NCI-H2107 treated with DMSO at 0.1 percent for 48 hours (cell line): ENCODE results near the gene RNF215.
"Not testable (repeated sequence)": the region's sequence is repeated elsewhere in the genome, so short reads cannot be mapped to it uniquely, and the experiment has no call there.

Source experiments
- DNase-seq: peaks from one replicate; lab custom pipeline; 2025; ENCODE audit not compliant: unreplicated experiment; lab: John Stamatoyannopoulos, UW

RNF215 gene

DNA sequence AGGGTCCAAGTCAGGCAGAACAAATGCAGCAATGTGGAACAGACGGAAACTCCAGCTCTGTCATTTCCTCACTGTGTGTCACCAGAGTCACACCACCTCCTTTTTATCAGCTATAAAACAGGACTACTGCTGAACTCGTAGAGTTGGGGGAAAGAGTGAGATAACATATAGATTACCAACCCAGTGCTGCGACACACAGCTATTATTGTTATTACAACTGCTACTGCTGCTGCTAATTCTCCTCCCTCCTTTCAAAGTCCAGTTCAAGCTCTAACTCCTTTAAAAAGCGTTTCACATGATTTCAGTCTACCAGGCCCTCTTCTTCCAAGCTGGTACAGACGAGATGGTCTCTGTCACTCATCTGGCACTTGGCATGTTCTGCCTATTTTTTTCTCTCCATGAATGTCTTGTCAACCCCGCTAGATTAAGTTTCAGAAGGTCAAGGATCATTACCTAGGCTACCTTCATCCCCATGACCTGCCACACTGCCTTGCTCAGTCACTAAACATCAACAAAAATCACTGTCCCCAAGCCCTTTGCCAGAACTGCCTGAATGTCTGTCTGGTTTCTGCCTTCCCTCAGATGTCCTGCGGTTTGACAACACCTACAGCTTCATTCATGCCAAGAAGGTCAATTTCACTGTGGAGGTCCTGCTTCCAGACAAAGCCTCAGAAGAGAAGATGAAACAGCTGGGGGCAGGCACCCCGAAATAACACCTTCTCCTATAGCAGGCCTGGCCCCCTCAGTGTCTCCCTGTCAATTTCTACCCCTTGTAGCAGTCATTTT is 34.7 kb upstream of the RNF215 start:
- DNase-seq, result no peak

DNA sequence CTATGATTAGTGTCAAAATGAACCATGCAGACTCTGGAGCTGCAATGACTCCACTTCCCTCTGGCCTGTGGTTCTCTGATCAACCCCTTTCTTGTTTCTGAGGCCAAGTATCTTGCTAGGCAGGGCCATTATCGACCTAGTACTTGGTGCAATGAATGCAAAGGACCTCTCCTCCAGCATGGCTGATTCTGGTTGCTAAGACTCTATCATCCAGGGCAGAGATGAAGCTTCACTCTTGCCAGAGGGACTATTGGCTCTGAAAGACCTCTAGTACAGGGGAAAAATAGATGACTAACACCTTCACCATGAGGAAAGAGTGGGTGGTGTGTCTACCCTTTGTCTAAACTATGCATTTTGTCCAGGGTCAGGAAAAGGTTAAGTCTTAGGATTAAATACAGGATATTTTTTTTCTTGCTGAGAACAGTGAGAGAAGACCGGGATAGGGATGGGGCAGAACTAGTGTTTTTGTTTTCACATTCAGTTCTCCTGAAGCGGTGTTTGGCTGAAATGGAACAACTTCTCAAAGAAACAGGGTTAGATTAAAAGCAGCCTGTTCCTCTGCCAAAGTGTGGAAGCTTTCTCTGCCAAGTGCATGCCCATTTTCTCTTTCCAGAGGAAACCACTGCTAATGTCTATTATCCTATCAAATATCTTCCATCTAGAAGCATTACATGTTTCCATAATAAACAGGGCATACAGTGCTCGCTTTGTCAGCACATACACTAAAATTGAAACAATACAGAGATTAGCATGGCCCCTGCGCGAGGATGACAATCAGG is 33.3 kb upstream of the RNF215 start:
- DNase-seq, result no peak

DNA sequence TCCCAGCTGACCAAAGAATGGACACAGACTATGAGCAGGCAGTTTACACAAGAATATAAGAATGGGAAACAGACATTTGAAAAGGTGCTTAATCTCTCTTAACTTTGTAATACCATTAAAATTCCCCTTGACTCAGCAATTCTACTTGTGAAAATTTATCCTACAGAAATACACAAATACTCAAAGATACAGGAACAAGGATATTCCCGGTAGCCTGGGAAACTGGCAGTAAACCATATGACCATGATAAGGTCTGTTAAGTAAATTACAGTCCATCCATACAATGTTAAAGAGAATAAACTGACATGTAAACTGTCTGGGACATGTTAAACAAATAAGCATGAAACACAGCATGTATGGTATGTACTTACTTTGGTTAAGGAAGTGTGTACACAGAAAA is 29.6 kb upstream of the RNF215 start:
- no peak for DNase-seq

DNA sequence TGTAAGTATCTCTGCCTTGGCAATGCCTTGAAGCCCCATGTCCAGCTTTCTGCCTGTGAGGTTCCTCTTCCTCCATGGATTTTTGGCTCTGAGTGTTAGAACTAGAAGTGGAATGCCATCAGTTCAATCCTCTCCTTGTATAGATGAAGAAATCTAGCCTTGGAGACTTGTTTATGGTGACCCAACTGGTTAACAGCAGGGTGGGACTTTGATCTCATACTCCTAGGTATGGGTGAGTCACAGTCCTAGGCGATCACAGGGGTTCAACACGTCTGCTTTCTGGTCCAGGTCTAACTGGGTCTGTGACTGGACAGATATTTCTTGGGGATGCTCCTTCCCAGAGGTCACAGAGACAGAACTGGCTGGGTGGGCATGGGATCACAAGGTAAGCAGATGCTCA is 29.2 kb upstream of the RNF215 start:
- no peak for DNase-seq

DNA sequence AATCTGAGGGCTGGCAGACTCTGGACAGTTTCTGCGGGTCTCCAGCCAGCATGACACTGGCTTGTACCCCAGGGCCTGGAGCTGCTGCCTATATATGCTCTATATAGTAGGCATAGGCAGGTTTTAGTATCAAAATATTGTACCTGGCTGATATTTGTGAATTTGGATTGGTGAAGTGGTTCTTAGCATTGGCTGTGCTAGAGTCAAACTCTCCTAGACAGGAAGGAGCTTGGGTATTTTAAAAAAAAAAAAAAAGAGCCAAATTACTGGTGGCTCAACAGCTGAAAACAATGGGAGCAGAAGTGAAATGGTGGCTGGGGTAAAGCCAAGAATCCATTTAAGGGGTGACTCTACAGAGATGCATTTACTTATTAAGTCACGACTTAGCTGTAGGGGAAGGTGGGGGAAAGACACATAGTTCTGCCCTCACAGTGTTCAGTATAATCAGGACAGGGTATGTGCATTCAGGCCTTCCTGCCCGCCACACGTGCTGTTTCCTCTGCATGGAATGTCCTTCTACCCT is 27.4 kb upstream of the RNF215 start:
- DNase-seq, result no peak

DNA sequence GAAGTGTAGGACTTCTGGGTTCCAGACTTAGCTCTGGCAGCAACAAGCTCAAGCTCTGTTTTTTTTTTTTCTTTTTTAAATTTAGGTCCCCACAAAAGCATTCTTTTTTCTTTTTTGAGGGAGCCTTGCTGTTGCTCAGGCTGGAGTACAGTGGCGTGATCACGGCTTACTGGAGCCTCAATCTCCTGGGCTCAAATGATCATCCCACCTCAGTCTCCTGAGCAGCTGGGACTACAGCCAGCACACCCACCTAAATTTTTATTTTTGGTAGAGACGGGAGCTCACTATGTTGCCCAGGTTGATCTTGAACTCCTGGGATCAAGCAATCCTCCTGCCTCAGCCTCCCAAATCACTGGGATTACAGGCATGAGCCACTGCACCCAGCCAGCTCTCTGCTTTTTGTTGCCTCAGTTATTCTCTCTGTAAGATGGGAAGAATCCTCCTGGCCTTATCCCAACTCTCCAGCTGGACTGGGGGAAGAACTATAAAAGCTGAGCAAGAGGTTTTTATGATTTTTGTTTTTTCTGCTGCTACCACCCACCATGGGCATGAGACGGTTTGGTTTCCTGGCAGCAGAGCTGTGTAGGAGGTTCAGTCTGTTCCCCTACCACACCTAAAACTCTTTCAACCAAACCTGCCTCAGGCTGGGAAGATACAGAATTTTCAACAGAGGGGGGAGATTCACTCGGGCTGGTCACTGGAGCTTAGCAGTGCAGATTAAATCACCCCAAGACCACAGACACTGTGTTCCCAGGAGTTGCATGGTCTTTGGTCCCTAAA is 26.7 kb upstream of the RNF215 start:
- DNase-seq, result no peak

DNA sequence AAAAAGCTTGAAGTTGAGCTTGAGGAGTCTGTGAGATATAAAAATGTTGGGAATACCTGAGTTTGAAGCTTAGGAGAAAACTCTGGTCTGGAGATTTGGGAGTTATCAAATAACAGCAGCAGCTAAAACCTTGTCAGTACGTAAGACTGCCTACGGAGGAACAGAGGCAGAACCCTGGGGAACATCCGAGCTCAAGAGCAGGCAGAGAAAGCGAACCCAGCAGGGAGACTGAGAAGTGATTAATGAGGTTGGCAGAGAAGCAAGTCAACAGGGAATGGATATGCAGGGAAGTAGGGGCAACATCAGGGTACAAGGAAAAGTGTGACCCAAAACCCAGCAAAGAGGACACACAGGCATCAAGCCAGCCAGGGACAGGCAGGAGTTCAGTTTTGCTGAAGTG is 25.8 kb upstream of the RNF215 start:
- no peak for DNase-seq

DNA sequence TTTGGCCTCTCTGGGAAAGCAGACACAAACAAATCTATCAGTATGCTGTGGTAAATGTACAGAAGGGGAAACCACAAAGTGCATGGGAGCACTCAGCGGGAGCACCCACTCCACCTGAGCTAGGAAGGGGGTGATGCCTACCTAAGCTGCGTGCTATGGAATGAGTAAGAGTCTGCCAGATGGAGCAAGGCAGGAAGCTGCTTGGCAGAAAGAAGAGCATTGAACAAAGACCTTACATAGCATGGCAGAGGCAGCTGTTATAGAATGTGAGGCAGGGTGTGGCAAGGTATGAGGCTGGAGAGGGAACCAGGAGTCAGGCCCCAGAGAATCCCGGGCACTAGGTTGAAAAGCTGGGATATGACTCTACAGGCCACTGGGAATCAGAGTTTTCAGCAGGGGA is 24.6 kb upstream of the RNF215 start:
- no peak for DNase-seq

DNA sequence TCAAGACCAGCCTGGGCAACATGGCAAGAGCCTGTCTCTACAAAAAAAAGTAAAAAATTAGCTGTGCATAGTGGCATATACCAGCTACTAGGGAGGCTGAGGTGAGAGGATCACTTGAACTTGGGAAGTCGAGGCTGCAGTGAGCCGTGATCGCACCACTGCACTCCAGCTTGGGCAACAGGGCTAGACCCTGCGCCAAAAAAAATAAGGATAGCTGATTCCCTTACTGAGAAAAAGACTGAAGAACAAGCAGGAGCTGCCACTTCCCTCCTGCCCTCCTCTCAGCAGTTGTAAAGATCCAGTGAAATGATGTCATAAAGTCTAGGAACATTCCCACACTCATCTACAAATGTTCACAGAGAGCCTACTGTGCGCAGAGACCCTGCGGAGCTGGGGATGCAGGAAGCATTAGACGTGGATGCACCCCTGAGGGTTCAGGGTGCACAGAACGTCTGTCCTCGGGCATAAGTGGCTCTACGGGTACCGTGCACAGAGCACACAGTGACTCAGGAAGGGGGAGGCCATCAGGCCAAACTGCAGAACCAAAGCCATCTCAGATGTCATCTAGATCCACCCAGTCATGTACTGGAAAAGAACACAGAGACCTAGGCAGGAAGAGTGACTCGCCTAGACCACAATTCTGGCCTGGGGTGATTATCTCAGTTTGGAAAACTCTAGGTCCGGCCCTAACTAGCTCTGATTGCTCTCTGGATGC is 21.3 kb upstream of the RNF215 start:
- no peak for DNase-seq

DNA sequence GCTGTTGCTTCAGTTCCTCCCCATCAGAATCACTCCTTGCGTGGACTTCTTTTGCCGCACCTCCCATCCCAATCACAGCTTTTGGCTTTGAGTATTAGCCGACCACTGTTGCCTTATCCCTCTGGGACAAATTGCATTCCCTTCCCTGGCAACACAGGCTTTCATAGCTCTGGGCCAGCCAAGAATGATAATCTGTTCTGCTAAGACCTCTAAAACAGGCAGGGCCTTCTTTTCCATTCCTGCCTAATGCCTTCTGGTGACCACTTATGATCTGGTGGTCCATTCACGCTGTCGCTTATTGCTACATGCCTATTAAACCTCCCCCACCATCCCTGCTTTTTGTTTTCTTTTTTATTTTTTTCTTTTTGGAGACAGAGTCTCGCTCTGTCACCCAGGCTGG is 19.2 kb upstream of the RNF215 start:
- no peak for DNase-seq

DNA sequence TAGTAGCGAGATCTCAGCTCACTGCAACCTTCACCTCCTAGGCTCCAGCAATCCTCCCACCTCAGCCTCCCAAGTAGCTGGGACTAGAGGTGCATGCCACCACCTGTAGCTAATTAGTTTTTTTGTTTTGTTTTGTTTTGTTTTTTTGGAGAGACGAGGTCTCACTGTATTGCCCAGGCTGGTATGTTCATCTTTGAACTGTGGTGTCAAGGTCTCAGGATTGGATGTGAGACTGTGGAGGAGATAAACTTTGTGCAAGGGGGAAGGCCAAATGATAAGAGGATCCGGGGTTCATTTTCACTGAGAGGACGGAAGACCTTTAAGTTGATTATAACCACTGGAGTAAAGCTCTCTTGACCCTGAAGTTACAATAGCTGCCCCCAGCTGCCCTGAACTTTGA is 18.5 kb upstream of the RNF215 start:
- no peak for DNase-seq

DNA sequence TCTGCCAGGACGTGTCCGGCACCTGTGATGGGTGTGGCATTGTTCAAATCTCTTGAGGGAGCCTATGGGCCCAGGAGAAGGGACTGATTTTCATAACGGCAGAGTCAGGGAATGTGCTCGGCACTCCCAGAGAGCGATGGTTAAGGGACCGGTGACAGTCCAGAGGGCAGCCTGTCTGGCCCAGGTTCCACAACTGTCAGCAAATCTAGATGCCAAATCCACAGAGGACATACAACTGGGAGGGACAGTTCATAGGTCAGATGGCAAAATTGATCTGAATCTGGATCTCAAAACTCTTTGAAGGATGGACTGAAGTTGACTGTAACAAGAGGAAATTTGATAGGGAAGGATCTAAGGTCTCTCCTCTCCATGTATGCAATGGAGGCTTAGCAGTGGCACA is 17.1 kb upstream of the RNF215 start:
- no peak for DNase-seq

DNA sequence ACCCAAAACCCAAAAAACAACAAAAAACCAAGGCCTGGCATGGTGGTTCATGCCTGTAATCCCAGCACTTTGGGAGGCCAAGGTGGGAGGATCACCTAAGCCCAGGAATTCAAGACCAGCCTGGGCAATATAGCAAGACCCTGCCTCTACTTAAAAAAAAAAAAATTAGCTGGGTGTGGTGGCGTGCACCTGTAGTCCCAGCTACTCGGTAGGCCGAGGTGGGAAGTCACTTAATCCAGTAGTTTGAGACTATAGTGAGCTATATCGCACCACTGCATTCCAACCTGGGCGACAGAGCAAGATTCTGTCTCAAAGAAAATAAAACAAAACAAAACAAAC is 15.5 kb upstream of the RNF215 start:
- not testable (repeated sequence) for DNase-seq

DNA sequence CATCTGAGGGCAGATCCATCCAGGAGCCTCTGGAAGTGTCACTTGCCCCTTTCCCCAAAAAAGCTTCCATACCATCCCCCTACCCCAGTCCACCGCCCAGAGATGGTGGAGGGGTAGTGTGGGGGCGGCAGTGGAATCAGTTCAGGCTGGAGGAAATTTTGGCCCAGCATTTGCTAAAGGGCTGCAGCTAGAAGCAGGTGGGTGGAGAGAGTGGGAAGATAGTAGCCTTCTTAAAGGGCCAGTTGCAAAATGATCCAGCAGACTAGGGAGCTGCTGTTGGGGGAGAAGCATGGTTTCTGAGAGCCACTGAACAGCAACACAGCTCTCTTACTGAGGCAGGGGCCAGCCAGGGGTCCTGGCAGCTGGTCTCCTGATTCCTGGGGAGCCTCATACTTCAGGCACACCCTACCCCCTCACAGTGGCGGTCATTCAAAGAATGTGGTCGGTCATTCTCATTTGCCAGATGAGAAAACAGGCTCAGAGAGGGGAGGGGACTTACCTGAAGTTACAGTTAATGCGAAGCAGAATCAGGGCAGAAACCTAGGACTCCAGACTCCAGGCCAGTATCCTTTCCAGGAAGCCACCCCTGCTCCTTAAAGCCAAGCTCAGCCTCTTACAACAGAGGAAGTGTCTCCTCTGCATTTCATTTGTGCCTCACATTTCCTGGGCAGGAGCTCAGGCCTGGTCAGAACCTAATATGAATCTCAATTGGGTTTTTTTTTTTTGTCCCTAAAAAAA is 15.0 kb upstream of the RNF215 start:
- no peak for DNase-seq

DNA sequence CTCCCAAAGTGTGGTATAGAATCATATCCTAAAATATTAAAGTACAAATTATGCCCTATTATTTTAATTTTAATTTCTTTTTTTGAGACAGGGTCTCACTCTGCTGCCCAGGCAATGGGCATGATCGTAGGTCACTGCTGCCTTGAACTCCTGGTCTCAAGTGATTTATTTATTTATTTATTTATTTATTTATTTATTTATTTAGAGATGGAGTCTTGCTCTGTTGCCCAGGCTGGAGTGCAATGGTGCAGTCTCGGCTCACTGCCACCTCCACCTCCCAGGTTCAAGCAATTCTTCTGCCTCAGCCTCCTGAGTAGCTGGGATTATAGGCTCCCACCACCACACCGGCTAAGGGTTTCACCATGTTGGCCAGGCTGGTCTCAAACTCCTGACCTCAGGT is 13.8 kb upstream of the RNF215 start:
- DNase-seq, result not testable (repeated sequence)

DNA sequence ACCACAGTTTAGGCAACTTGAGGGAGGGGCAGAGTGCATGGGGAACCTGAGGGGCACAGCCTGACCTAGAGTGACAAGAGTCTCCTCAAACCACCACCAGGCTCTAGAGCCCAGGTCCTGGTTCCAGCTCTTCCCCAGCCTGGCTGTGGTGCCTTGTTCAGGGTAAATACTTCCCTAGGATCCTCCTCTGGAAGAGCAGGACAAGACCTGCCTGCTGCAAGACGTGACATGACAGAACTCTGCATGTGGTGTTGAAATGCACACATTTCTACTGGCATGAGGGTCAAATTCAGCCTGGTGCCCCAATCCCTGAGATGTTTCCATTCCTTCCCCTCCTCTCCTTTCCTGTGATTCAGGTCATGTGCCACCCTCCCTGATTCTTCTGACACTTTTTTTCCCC is 12.9 kb upstream of the RNF215 start:
- DNase-seq, result no peak

DNA sequence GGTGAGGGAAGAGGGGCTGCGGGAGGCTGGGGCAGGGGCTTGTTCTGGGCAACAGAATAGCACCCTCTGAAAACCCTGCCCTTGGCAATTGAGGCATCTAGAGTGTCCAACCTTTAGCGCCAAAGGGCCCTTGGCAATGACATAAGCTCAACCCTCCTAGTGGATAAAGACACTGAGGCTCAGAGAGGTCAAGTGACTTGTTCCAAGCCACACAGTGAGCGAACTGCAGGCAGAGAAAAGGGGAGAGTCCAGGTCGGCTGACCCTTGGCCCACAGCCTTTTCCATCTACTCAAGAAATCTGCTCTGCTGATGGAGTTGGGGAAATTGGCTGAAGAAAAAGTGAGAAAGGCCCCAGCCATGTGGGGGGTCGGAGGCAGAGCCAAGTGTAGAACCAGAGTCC is 12.5 kb upstream of the RNF215 start:
- no peak for DNase-seq

DNA sequence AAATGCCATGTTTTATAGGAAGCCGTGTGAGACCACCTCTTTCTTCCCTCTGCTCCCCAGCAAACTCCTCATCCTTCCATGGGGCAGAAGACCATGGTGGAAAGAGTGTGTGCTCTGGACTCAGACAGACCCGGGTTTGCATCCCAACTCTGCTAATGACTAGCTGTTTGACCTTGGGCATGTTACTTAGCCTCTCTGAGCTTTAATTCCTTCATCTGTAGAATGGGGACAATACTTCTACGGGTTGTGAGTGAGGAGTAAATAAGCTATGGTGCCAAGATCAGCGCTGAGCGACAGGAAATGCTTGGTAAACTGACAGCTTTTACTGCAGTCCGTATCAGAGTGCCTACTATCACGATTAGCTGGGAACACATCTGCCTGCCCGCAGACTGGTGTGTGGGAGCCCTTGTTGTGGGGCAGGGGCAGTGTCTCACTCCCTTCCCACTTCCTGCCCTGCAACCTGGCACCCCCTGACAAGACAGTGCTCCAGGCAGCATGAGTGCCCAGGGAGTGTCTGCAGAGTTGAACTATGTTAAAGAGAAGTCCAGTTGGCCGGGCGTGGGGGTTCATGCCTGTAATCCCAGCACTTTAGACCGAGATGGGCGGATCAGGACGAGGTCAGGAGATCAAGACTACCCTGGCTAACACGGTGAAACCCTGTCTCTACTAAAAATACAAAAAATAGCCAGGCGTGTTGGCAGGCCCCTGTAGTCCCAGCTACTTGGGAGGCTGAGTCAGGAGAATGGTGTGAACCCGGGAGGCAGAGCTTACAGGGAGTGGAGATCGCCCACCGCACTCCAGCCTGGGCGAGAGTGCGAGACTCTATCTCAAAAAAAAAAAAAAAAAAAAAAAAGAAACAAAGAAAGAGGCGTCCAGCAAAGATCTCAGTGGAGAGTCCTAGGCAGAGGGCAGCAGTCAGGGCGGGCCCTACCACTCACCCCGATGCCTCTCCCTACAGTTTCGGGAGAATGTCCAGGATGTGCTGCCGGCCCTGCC is 11.8 kb upstream of the RNF215 start:
- no peak for DNase-seq
